Measurements from ENCODE around the gene SND1.

Gene SND1

DNA sequence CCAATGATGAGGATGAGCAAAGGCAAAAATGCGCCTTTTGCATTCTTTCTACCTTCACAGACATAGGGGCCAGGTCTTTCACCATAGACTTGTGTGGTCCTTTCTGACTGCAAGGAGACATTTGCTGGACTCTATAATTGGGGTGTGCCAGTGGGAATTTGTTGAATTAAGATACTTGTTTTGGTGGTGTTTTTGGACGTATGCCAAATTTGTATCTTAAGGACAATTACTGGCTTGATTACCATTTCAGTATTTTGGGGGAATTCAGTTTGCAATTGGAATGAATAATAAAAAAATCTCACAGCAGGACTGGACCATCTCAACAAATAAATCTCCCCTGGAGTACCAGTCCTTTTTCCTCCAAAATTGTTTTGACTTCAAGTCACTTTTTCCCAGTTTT lies 47.9 kb downstream of the SND1 start:
- TF ChIP-seq, protein P1, sequence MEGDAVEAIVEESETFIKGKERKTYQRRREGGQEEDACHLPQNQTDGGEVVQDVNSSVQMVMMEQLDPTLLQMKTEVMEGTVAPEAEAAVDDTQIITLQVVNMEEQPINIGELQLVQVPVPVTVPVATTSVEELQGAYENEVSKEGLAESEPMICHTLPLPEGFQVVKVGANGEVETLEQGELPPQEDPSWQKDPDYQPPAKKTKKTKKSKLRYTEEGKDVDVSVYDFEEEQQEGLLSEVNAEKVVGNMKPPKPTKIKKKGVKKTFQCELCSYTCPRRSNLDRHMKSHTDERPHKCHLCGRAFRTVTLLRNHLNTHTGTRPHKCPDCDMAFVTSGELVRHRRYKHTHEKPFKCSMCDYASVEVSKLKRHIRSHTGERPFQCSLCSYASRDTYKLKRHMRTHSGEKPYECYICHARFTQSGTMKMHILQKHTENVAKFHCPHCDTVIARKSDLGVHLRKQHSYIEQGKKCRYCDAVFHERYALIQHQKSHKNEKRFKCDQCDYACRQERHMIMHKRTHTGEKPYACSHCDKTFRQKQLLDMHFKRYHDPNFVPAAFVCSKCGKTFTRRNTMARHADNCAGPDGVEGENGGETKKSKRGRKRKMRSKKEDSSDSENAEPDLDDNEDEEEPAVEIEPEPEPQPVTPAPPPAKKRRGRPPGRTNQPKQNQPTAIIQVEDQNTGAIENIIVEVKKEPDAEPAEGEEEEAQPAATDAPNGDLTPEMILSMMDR (IDR thresholded peaks at IDR 0.05; ENCODE audit: low read depth, low read length, missing control alignments), result no peak
- no peak overlapping the region for H3K4me3 ChIP-seq (ENCODE audit: low read depth, low read length)
- DNase-seq (ENCODE audit: low read depth), result no peak

DNA sequence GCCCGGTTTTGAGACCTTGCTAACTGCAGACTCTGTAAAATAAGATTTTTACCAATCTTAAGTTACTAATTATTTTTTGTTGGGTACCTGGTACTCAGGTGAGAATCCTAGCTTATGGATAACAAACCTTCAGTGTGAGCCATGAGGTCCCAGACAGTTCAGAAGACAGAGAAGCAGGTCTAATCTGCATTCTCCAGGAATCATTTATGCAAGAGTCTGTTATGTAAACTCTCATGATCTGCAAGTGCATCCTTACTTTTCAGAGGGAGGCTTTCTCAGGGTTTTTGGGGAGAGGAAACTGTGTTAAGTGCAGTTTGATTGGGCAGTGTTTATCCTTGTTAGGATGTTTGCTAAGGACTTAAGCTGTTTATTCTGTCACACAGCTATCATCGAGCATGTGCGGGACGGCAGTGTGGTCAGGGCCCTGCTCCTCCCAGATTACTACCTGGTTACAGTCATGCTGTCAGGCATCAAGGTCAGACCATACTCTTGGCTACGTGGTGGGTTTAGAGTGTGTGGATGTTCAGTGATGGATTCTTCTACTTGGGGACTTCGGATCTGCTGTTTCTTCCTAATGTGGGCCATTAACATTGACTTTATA lies 50.2 kb downstream of the SND1 start:
- H3K4me3 ChIP-seq (ENCODE audit: low read depth, low read length), result no peak overlapping the region
- no peak for DNase-seq (ENCODE audit: low read depth)
- TF ChIP-seq, protein P1 (IDR thresholded peaks at IDR 0.05; ENCODE audit: low read depth, low read length, missing control alignments), result no peak

DNA sequence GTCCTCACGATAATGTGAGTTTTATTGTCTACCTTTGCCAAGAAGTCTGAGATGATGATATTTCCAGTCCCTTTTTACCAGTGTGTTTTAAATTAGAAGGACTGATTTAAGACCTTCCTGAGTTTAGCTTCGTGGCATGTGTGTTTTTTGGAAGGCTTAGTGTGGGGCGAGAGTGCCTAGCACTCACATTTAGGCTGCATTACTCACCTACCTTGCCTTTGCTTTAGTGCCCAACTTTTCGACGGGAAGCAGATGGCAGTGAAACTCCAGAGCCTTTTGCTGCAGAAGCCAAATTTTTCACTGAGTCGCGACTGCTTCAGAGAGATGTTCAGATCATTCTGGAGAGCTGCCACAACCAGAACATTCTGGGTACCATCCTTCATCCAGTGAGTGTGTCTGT lies 50.9 kb downstream of the SND1 start:
- no peak overlapping the region for H3K4me3 ChIP-seq (ENCODE audit: low read depth, low read length)
- TF ChIP-seq, protein P1 (IDR thresholded peaks at IDR 0.05; ENCODE audit: low read depth, low read length, missing control alignments), result no peak
- no peak for DNase-seq (ENCODE audit: low read depth)

DNA sequence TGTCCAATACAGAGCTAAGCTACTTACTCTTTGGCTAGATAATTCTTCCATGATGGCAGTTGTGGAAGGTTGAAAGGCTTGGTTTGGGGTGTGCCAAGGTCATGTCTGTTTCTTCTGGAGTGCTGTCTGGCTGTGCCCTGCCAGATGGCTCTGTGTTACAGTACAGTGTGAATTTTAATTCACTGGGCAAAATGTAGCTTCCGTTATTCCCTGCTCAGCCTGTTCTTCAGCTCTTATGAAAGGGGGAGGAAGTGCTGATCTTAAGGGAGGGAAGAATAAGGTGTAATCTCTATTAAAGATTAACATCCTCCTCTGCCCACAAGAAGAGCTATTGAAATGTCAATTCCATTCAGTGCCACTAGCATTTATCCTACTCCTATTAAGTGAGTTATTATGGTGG lies 52.2 kb downstream of the SND1 start:
- TF ChIP-seq, protein P1 (IDR thresholded peaks at IDR 0.05; ENCODE audit: low read depth, low read length, missing control alignments), result no peak
- H3K4me3 ChIP-seq (ENCODE audit: low read depth, low read length), result no peak overlapping the region
- no peak for DNase-seq (ENCODE audit: low read depth)

DNA sequence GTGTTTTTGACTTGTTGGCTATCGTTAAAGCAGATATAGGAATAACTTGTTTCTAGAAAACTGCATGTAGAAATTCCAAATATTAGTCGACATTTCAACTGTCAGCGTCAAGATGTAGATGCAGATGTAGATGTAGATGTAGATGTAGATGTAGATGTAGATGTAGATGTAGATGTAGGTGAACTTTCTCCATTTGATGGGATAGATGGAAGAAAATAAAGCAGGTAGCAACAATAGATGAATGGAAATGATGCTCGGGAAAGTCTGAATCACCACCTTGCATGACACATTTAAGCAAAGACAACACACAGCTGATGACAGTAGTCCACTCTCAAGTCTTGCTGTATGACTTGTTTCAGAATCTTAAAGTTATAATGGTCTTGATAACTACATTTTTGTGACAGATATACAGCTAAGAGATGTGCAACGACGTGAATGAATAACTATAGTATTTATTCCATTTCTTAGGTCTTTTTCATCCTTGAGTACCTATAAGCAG lies 53.5 kb downstream of the SND1 start:
- H3K4me3 ChIP-seq (ENCODE audit: low read depth, low read length), result no peak overlapping the region
- no peak for DNase-seq (ENCODE audit: low read depth)
- TF ChIP-seq, protein P1 (IDR thresholded peaks at IDR 0.05; ENCODE audit: low read depth, low read length, missing control alignments), result no peak

DNA sequence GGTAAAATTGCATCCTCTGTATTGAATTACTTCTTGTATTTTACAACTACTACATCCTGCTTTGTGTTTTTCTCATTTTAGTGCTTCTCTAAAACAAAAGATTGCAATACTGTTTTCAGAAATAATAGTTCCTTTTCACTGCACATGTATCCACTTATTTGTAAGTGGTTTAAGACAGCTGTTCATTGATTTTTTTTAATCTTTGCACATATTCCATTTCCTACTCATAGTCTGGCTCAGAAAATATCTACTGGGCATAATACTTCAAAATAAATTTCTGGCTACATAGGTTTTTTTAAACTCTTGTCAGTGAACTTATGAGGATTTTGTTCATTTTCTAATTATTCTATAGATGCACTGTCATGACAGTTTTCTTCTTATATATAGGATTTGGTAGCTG lies 54.8 kb downstream of the SND1 start:
- TF ChIP-seq, protein P1 (IDR thresholded peaks at IDR 0.05; ENCODE audit: low read depth, low read length, missing control alignments), result no peak
- no peak for DNase-seq (ENCODE audit: low read depth)
- no peak overlapping the region for H3K4me3 ChIP-seq (ENCODE audit: low read depth, low read length)

DNA sequence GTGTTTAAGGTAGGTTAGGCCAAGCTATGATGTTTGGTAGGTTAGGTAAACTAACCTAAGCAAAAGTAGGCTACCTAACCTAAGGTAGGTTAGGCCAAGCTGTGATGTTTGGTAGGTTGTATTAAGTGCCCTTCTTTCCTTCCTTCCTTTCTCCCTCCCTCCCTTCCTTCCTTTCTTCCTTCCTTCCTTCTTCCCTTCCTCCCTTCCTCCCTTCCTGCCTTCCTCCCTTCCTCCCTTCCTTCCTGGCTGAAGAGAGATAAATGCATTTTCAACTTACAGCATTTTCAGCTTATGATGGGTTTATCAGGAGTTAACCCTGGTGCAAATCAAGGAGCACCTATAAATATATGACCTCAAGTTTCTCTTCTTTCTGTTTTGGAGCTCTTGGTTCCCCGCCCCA lies 56.2 kb downstream of the SND1 start:
- H3K4me3 ChIP-seq (ENCODE audit: low read depth, low read length), result no peak overlapping the region
- TF ChIP-seq, protein P1 (IDR thresholded peaks at IDR 0.05; ENCODE audit: low read depth, low read length, missing control alignments), result no peak
- DNase-seq (ENCODE audit: low read depth), result no peak

Measured in GM12864 (cell line).